Duodenal mucosa (tissue), 2 donors: ENCODE results near the gene FHOD3.

Experiments
- H3K27ac ChIP-seq: one replicate; pipeline ENCODE4 v1.7.0; 2013; ENCODE audit warnings: low read depth, low read length
- H3K27me3 ChIP-seq, 2 donors: one replicate each; pipeline ENCODE4 v1.7.0; 2013; ENCODE audit warnings: low read length in 2 of 2, control low read depth in 1 of 2; ENCODE audit not compliant: insufficient read depth in 2 of 2, control insufficient read depth in 1 of 2
- H3K36me3 ChIP-seq, 2 donors: one replicate each; pipeline ENCODE4 v1.7.0; 2013; ENCODE audit warnings: low read length in 2 of 2, control low read depth in 1 of 2; ENCODE audit not compliant: insufficient read depth in 2 of 2, control insufficient read depth in 1 of 2
- H3K4me1 ChIP-seq, 2 donors: one replicate each; pipeline ENCODE4 v1.7.0; 2013; ENCODE audit warnings: low read length in 2 of 2, control low read depth in 1 of 2; ENCODE audit not compliant: insufficient read depth in 2 of 2, control insufficient read depth in 1 of 2
- H3K4me3 ChIP-seq, 2 donors: one replicate each; pipeline ENCODE4 v1.7.0; 2013; ENCODE audit warnings: low read length in 2 of 2, low read depth in 1 of 2
- H3K9ac ChIP-seq, 2 donors: one replicate each; pipeline ENCODE4 v1.7.0; 2013; ENCODE audit warnings: low read length in 2 of 2, low read depth in 1 of 2
- H3K9me3 ChIP-seq, 2 donors: one replicate each; pipeline ENCODE4 v1.7.0; 2013; ENCODE audit warnings: low read length in 2 of 2, control low read depth in 1 of 2; ENCODE audit not compliant: control insufficient read depth in 1 of 2

FHOD3 gene

DNA sequence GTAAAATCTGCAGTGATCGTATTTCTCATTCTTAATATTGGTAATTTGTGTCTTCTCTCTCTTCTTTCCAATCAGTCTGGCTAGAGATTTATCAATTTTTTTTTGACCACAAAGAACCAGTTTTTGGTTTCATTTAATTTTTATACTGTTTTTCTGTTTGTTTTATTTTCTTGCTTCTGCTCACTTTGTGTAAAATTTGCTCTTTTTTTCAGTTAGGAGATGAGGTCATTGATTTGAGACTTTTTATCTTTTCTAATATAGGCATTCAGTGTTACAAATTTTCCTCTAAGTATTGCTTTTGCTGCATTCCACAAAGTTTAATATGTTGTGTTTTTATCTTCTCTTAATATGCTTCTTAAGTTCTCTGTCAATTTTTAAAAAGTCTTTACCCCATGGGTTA, 370.8 kb downstream of the FHOD3 start:
- Histone ChIP-seq H3K9ac (no peak overlapping the region), H3K27me3 (peaks cover 0 to 6% of the 10 kb centered on the region in 2 donors), H3K36me3 (no peaks in the 10 kb centered on the region), H3K27ac (no peak overlapping the region), H3K4me3 (no peak overlapping the region), H3K9me3 (no peaks in the 10 kb centered on the region), H3K4me1 (peaks cover 0 to 3% of the 10 kb centered on the region in 2 donors)

DNA sequence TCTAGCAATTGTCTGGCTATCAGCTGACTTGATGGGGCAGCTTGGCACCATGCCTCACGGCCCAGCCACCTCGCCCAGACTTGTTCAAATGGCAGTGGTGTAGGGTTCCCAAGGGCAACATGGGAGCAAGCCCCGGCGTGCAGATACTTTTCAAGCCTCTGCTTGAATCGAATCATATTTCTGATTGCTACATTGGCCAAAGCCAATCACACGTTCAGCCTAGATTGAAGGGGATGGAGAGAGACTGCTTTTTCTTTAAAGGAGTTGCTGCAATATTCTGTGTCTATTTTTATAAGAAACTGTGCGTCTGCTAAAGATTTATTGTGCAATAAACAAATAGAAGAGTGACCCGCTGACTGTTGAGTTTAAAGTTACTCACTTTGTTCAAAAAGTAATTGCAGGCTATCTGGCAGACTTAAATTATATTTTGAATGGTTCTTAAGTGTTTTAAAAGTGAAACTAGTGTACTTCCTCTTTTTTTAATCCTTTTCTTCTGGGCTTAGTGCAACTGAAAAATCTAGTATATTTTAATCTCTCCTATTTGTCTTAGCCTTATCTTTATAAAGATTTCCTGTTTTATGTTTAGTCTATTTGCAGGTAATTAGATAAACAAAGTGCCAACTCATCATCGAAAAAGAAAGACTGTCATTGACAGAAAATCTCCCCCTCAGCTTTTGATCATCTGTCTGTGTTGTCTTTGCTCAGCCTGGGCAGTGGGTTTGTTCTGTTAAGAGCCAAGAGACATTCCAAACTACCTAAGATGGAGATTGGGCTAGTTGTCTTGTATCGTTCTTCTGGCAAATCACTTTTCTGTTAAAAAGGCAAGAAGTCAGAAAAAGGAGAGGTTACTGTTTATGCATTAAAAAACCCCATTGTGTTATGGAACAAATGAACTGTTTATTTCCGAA, 375.2 kb downstream of the FHOD3 start:
- H3K27me3 ChIP-seq, result peaks cover 0 to 6% of the 10 kb centered on the region in 2 donors
- peaks cover 0 to 3% of the 10 kb centered on the region in 2 donors for H3K4me1 ChIP-seq
- H3K36me3 ChIP-seq, result no peaks in the 10 kb centered on the region
- peak overlapping the region in 1 of 2 donors; percentile 38 for H3K4me3 ChIP-seq
- H3K9ac ChIP-seq, result no peak overlapping the region
- H3K27ac ChIP-seq, result no peak overlapping the region
- no peaks in the 10 kb centered on the region for H3K9me3 ChIP-seq

DNA sequence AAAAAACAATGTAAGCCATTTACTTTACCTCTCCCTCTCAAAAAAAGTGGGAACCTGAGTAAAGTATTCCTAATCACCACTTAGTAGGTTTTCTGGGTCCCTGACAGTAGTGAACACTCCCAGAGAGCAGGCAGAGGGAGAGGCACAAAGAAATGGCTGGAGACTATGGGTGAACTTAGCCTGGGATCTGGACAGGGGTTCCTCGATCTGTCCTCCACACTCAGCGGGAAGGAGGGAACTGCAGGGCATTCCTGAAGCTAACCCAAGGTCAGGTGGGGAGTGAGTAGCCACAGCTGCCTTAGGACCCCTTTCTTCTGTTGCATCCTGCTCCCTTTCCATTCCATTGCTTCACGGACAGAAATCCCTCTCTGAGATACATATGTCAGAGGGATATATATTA, 375.9 kb downstream of the FHOD3 start:
- Histone ChIP-seq H3K9me3 (no peaks in the 10 kb centered on the region), H3K27ac (no peak overlapping the region), H3K9ac (no peak overlapping the region), H3K4me1 (peaks cover 0 to 3% of the 10 kb centered on the region in 2 donors), H3K4me3 (no peak overlapping the region), H3K36me3 (no peaks in the 10 kb centered on the region), H3K27me3 (peaks cover 0 to 6% of the 10 kb centered on the region in 2 donors)

DNA sequence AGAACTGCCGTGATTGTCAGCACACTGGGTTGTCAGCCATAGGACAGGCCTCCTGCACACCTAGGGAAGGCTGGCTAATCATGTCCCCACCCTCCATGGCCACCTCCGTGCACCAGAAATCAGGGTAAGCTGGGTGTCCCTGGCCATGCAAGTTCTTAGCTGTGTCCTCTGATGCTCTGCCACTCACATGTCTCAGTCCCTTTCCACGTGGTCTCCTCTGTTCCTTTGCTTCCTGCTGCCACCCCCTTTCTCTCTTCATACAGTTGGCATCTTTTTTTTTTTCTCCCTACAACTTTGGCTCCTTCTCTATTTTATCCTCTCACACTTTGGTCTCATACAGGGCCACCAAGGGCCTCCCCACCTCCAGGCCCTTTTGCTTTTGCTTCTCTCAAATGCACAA, 377.6 kb downstream of the FHOD3 start:
- no peak overlapping the region for H3K27ac ChIP-seq
- peaks cover 0 to 3% of the 10 kb centered on the region in 2 donors for H3K4me1 ChIP-seq
- H3K9me3 ChIP-seq, result no peaks in the 10 kb centered on the region
- H3K9ac ChIP-seq, result no peak overlapping the region
- no peak overlapping the region for H3K4me3 ChIP-seq
- H3K36me3 ChIP-seq, result no peaks in the 10 kb centered on the region
- H3K27me3 ChIP-seq, result peaks cover 0 to 6% of the 10 kb centered on the region in 2 donors

DNA sequence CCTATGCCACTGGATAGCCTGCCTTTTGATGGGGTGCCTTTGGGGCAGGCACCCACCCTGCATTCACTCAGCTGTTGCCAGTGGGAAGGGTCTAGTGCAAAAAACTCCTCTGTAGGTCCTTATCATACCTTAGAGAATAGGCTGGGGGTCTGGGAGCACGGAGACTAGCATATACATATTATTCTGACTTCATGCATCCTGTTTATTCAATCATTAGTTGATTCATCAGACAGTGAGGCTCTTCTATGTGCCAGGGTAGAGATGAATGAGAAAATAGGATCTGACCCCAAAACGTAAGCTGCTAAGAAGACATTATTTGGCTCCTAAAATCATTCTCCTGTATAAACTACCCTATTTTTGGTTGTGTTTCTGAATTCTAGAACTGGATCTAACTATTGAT, 378.0 kb downstream of the FHOD3 start:
- Histone ChIP-seq H3K36me3 (no peaks in the 10 kb centered on the region), H3K4me3 (no peak overlapping the region), H3K9ac (no peak overlapping the region), H3K4me1 (peaks cover 0 to 3% of the 10 kb centered on the region in 2 donors), H3K27me3 (peaks cover 0 to 6% of the 10 kb centered on the region in 2 donors), H3K9me3 (no peaks in the 10 kb centered on the region), H3K27ac (no peak overlapping the region)

DNA sequence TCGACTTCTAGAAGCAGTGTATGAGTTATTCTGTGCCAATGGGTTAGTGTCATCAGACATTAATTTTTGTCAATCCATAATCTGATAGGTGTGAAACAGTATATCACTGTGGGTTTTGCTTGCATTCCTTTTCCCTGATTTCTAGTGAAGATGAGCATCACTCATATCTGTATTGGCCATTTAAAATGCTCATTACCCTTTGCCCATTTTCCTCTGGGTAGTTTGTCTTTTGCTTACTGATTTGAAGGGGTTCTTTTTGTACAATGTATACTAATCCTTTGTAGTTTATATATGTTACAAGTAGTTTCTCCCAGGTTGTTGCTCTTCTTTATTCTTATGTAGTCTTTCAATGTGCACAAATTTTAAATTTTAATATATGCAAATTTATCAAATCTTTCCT, 379.1 kb downstream of the FHOD3 start:
- Histone ChIP-seq H3K27ac (no peak overlapping the region), H3K27me3 (peaks cover 0 to 3% of the 10 kb centered on the region in 2 donors), H3K9ac (no peak overlapping the region), H3K4me3 (no peak overlapping the region), H3K9me3 (no peaks in the 10 kb centered on the region), H3K36me3 (no peaks in the 10 kb centered on the region), H3K4me1 (peaks cover 0 to 3% of the 10 kb centered on the region in 2 donors)

DNA sequence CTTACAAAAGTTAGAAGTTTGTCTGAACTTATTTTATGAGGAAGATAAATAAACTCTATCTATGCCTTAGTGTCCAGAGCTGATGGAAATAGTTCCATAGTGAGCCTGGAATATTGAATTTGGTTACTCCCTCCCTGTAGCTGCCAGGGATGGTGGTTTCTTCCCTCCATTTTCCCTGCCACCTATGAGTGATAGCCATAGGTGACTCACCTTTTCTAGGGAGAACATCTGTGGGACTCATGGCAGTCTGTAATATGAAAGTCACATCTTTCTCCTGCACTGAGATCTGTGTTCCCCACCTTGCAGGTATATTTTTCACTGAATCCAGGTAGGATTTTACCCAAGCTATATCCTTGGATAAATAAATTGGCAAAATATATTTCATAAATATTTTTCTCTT, 382.5 kb downstream of the FHOD3 start:
- H3K4me1 ChIP-seq, result no peaks in the 10 kb centered on the region
- H3K9me3 ChIP-seq, result no peaks in the 10 kb centered on the region
- no peaks in the 10 kb centered on the region for H3K27me3 ChIP-seq
- H3K4me3 ChIP-seq, result no peak overlapping the region
- no peak overlapping the region for H3K27ac ChIP-seq
- H3K9ac ChIP-seq, result no peak overlapping the region
- no peaks in the 10 kb centered on the region for H3K36me3 ChIP-seq

DNA sequence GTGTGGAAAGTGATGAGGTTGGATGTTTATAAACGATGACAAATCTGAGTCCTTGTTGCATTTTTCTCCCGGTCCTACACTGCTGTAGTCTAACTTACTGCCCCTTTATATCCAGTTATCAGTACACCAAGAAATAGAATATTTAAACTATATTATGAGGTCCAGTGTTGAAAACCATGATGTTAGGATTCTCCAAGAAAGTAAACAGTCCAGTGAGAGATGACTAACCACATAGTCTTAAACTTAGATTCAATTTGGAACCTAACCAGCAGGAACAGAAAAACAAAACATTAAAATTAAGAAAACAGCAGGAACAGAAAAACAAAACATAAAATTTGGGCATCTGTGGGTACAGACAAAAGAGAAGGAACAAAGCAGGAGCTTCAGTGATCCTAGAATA, 388.1 kb downstream of the FHOD3 start:
- Histone ChIP-seq H3K36me3 (no peaks in the 10 kb centered on the region), H3K27me3 (no peaks in the 10 kb centered on the region), H3K4me3 (no peak overlapping the region), H3K4me1 (no peaks in the 10 kb centered on the region), H3K9ac (no peak overlapping the region), H3K27ac (no peak overlapping the region), H3K9me3 (no peaks in the 10 kb centered on the region)

DNA sequence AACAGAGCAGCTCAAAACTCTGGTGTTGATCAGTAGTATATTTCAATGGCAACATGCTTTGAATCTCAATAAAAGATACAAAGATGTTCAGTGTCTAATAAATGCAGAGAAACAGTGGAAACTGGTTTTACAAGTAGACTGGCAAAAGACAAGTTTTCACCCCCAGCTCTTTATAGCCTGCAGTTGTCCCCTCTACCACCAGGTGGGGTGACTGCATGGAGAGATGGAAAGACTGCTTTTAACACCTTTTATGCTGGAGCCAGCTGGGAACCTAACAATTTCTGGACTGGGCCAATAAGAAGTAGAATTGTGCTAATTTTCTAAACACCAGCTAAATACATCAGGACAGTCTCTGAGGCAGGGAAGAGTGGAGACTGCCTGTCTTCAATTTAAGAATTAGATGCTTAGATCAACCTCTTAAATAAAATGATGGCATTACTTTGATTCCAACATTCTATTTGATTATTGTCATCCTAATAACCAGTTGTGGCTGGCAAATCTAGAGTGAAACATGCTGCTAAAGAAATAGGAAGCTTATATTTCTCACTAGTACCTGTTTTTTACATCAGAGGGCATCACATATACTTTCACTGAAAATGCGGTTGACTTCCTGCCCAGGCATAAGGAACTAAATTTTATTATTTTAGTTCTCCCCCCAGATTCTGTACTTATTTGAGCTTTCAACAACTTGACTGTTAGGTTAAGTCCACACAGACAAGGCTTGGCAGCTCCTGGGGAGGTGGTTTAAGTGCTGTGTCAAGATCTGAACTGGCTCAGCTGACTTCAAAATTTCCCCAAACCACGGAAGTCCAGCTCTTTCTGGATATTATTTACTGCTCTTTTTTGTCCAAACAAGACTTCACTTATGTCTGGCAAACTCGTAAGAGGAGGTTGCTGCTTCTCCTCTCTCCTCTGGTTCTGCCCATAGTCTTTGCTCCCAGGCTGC, 390.8 kb downstream of the FHOD3 start:
- no peaks in the 10 kb centered on the region for H3K36me3 ChIP-seq
- H3K9me3 ChIP-seq, result no peaks in the 10 kb centered on the region
- no peak overlapping the region for H3K9ac ChIP-seq
- no peak overlapping the region for H3K4me3 ChIP-seq
- no peaks in the 10 kb centered on the region for H3K4me1 ChIP-seq
- no peak overlapping the region for H3K27ac ChIP-seq
- no peaks in the 10 kb centered on the region for H3K27me3 ChIP-seq

DNA sequence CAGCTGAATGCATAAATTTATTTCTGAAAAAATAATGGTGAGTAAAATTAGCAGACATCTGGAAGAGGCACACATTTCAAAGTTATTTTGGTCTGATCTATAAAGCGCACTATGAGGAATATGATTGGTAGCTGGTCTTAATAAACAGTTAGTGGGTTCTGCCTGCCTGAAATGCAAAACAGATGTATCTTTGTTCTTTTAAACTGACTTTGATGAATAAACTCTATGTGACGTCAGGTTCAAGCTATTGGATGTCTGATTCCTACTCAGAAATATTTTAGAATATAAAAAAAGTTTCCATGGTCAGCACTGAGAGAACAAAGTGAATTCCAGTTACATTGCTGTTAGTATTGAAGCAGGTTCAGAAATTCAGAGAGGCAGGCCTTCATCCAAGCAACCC, 394.9 kb downstream of the FHOD3 start:
- no peaks in the 10 kb centered on the region for H3K36me3 ChIP-seq
- H3K27me3 ChIP-seq, result no peaks in the 10 kb centered on the region
- no peak overlapping the region for H3K9ac ChIP-seq
- no peak overlapping the region for H3K4me3 ChIP-seq
- H3K9me3 ChIP-seq, result no peaks in the 10 kb centered on the region
- H3K4me1 ChIP-seq, result no peaks in the 10 kb centered on the region
- no peak overlapping the region for H3K27ac ChIP-seq
